Spinal cord (tissue), 10 donors: Measurements from ENCODE around the gene ABCC9. TPM values are rescaled to one million over a fixed set of nuclear protein-coding genes. Genes with fewer than 3 reads are reported as not detected.
A peak's percentile ranks its signal among the peaks of the same experiment; 100 is the strongest.

Source experiments
- DNase-seq, 6 donors: peaks; one replicate each; pipeline versions ENCODE4 v3.0.0 to v3.0.0-alpha.2; 2013 to 2015; ENCODE audit warnings: low spot score in 6 of 6, low read depth in 4 of 6
- H3K27ac ChIP-seq: one replicate; pipeline ENCODE4 v1.5.1; 2013; ENCODE audit warnings: low read depth, low read length, control low read depth
- H3K27me3 ChIP-seq: one replicate; pipeline ENCODE4 v1.6.1; 2013; ENCODE audit warnings: low read length; ENCODE audit not compliant: control insufficient read depth, insufficient read depth
- H3K36me3 ChIP-seq: one replicate; pipeline ENCODE4 v1.6.1; 2013; ENCODE audit warnings: low read length; ENCODE audit not compliant: control insufficient read depth, insufficient read depth
- H3K4me1 ChIP-seq: one replicate; pipeline ENCODE4 v1.6.1; 2013; ENCODE audit warnings: low read length; ENCODE audit not compliant: control insufficient read depth, insufficient read depth
- H3K4me3 ChIP-seq: one replicate; pipeline ENCODE4 v1.5.1; 2013; ENCODE audit warnings: low read depth, low read length, control low read depth
- H3K9me3 ChIP-seq: one replicate; pipeline ENCODE4 v1.6.1; 2013; ENCODE audit warnings: low read length; ENCODE audit not compliant: control insufficient read depth, insufficient read depth
- WGBS: methylation state at CpG from one replicate; pipeline ENCODE4 v1.1.5; 2013; ENCODE audit warnings: missing lambda C conversion rate; ENCODE audit not compliant: insufficient coverage; 5-methylcytosine and 5-hydroxymethylcytosine counted together
- polyA plus RNA-seq, 2 donors: library from polyadenylated mRNA; unstranded; fragments of 120-200 nt; gene quantifications; one replicate each; pipeline ENCODE4 v1.2.1, GENCODE V29; 2013; ENCODE audit not compliant: insufficient read length in 2 of 2
- total RNA-seq, 2 donors: library from RNA; depleted of rRNA in 1 of 2; stranded (reverse); fragments of 120-200 nt in 1 of 2; fragments of >200 nt in 1 of 2; gene quantifications; one replicate each; pipeline versions ENCODE4 v1.2.3 to v1.2.4, GENCODE V29; 2013 to 2014
- donor health status: healthy.

ABCC9 gene
- total and polyA plus RNA-seq, 4 donors = 10.2 to 41.8 (median 22.8) TPM

- no CpG with 5 or more reads among the region's 4 CpGs for WGBS
- peak in 1 of 6 donors; percentile 21 for DNase-seq
- Histone ChIP-seq H3K4me1 (no peaks in the 10 kb centered on the region), H3K9me3 (no peaks in the 10 kb centered on the region), H3K4me3 (no peak overlapping the region), H3K36me3 (no peaks in the 10 kb centered on the region), H3K27me3 (no peaks in the 10 kb centered on the region), H3K27ac (no peak overlapping the region)
Observed at GRCh38 chr12:21831791-21832344, 109.4 kb downstream of the ABCC9 start.

GRCh38 chr12:21828779-21829178 lies 112.4 kb downstream of the ABCC9 start:
- 80% methylated on average over 1 of the region's 8 CpGs for WGBS
- Histone ChIP-seq H3K36me3 (no peaks in the 10 kb centered on the region), H3K9me3 (no peaks in the 10 kb centered on the region), H3K4me3 (no peak overlapping the region), H3K27ac (no peak overlapping the region), H3K4me1 (no peaks in the 10 kb centered on the region), H3K27me3 (no peaks in the 10 kb centered on the region)
- no peak for DNase-seq

- Histone ChIP-seq H3K36me3 (no peaks in the 10 kb centered on the region), H3K27me3 (no peaks in the 10 kb centered on the region), H3K9me3 (no peaks in the 10 kb centered on the region), H3K4me3 (no peak overlapping the region), H3K4me1 (no peaks in the 10 kb centered on the region), H3K27ac (no peak overlapping the region)
- WGBS = 100% methylated on average over 2 of the region's 4 CpGs
- DNase-seq = no peak
Observed at GRCh38 chr12:21828136-21828775, 113.0 kb downstream of the ABCC9 start.

GRCh38 chr12:21827083-21827482 lies 114.1 kb downstream of the ABCC9 start:
- Histone ChIP-seq H3K4me3 (no peak overlapping the region), H3K9me3 (no peaks in the 10 kb centered on the region), H3K27ac (no peak overlapping the region), H3K4me1 (no peaks in the 10 kb centered on the region), H3K27me3 (no peaks in the 10 kb centered on the region), H3K36me3 (no peaks in the 10 kb centered on the region)
- no peak for DNase-seq
- WGBS = 40% methylated on average over 1 of the region's 3 CpGs

- Histone ChIP-seq H3K36me3 (no peaks in the 10 kb centered on the region), H3K27ac (no peak overlapping the region), H3K4me1 (no peaks in the 10 kb centered on the region), H3K27me3 (no peaks in the 10 kb centered on the region), H3K4me3 (no peak overlapping the region), H3K9me3 (no peaks in the 10 kb centered on the region)
- no CpG with 5 or more reads among the region's 4 CpGs for WGBS
- DNase-seq = no peak
Observed at GRCh38 chr12:21826618-21826910, 114.7 kb downstream of the ABCC9 start.

GRCh38 chr12:21825886-21826617 lies 115.2 kb downstream of the ABCC9 start:
- WGBS = no CpG with 5 or more reads among the region's 2 CpGs
- Histone ChIP-seq H3K27me3 (no peaks in the 10 kb centered on the region), H3K4me1 (no peaks in the 10 kb centered on the region), H3K36me3 (no peaks in the 10 kb centered on the region), H3K9me3 (no peaks in the 10 kb centered on the region), H3K27ac (no peak overlapping the region), H3K4me3 (no peak overlapping the region)
- no peak for DNase-seq

GRCh38 chr12:21823581-21823980 lies 117.6 kb downstream of the ABCC9 start:
- H3K4me1 ChIP-seq = no peaks in the 10 kb centered on the region
- no peaks in the 10 kb centered on the region for H3K36me3 ChIP-seq
- DNase-seq = peak in 3 of 6 donors; percentile 11 to 32 (median 18)
- H3K27ac ChIP-seq = no peak overlapping the region
- no peak overlapping the region for H3K4me3 ChIP-seq
- no peaks in the 10 kb centered on the region for H3K27me3 ChIP-seq
- no peaks in the 10 kb centered on the region for H3K9me3 ChIP-seq
- WGBS = 36% methylated on average over 2 of the region's 8 CpGs

GRCh38 chr12:21819678-21820077 lies 121.5 kb downstream of the ABCC9 start:
- no peaks in the 10 kb centered on the region for H3K36me3 ChIP-seq
- no peaks in the 10 kb centered on the region for H3K9me3 ChIP-seq
- DNase-seq = no peak
- no peak overlapping the region for H3K27ac ChIP-seq
- no peaks in the 10 kb centered on the region for H3K4me1 ChIP-seq
- no peak overlapping the region for H3K4me3 ChIP-seq
- H3K27me3 ChIP-seq = no peaks in the 10 kb centered on the region

- WGBS = no CpG with 5 or more reads among the region's 2 CpGs
- Histone ChIP-seq H3K36me3 (no peaks in the 10 kb centered on the region), H3K27me3 (no peaks in the 10 kb centered on the region)
Observed at GRCh38 chr12:21819236-21819635, 122.0 kb downstream of the ABCC9 start.

GRCh38 chr12:21818627-21819026 lies 122.6 kb downstream of the ABCC9 start:
- no peaks in the 10 kb centered on the region for H3K27me3 ChIP-seq
- no peak overlapping the region for H3K4me3 ChIP-seq
- H3K4me1 ChIP-seq = no peaks in the 10 kb centered on the region
- WGBS = no CpG with 5 or more reads among the region's 2 CpGs
- DNase-seq = peak in 1 of 6 donors; percentile 8
- H3K27ac ChIP-seq = no peak overlapping the region
- H3K9me3 ChIP-seq = no peaks in the 10 kb centered on the region
- no peaks in the 10 kb centered on the region for H3K36me3 ChIP-seq

More at GRCh38 chr12:21819236-21819635, 122.0 kb downstream of the ABCC9 start:
- Histone ChIP-seq H3K4me3 (no peak overlapping the region), H3K9me3 (no peaks in the 10 kb centered on the region), H3K27ac (no peak overlapping the region), H3K4me1 (no peaks in the 10 kb centered on the region)
- peak in 1 of 6 donors; percentile 13 for DNase-seq
